Epithelial cell of proximal tubule (primary cell): ENCODE data around the gene TOMM34. TPM values are rescaled to one million over a fixed set of nuclear protein-coding genes. Genes with fewer than 3 reads are reported as not detected.

ENCODE experiments used
- DNase-seq: peaks from one replicate; pipeline ENCODE4 v3.0.0-alpha.2; 2011; ENCODE audit warnings: low read depth
- H3K4me3 ChIP-seq: 2 replicates; pipeline ENCODE4 v1.5.1; 2011; ENCODE audit warnings: low read depth, mild to moderate bottlenecking, low read length
- total RNA-seq: library from RNA; depleted of rRNA; stranded (reverse); fragments of >200 nt; gene quantifications from 2 replicates; pipeline ENCODE4 v1.2.3, GENCODE V29; 2015
- TF ChIP-seq, protein P1 (sequence below): conservative IDR thresholded peaks from 2 replicates; pipeline ENCODE4 v1.5.1; 2012; ENCODE audit warnings: low read depth, mild to moderate bottlenecking, low read length

Gene TOMM34
- total RNA-seq, 1 donor from 2014 or later, result 74.3 TPM

DNA sequence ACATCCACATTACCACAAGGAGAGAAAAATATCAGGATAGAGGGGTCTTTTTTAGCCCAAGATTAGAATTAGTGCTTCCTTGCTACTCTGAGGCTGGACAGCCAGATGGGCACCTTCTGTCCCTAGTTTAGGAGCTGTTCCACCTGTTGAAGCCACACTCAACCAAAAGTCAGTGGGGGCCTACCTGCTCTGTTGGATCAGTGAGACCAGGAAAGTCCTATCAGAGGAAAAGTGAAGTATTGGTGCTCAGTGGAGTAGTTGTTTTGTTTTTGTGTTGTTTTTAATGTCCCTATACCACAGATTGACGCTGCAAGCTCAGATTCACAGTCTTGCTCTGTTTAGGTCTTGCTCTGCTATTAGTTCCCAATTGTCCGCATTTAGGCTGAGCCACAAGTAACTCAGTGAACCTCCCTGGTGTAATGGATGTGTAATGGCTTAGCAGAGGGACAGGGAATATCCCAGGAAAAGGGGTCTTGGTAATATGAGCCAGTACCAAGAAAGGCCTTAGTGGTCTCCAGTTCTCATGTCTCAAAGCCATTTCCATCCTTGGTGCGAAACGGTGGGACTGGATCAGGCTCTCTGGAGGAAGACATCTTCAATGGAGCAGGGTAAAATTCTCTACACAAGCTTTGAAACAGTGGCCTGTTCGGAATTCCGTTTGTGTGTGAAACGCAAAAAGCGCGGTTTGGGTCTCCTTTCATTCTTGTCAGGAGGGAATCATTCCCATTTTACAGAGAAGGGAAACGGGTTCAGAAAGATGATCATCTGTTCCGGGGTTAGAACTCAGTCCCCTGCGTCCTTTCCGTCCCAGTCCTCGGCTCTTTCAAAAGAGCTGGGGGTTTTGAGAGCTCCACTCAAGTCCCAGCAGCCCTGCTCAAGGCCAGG lies 51.0 kb downstream of the TOMM34 start:
- TF ChIP-seq, protein P1, sequence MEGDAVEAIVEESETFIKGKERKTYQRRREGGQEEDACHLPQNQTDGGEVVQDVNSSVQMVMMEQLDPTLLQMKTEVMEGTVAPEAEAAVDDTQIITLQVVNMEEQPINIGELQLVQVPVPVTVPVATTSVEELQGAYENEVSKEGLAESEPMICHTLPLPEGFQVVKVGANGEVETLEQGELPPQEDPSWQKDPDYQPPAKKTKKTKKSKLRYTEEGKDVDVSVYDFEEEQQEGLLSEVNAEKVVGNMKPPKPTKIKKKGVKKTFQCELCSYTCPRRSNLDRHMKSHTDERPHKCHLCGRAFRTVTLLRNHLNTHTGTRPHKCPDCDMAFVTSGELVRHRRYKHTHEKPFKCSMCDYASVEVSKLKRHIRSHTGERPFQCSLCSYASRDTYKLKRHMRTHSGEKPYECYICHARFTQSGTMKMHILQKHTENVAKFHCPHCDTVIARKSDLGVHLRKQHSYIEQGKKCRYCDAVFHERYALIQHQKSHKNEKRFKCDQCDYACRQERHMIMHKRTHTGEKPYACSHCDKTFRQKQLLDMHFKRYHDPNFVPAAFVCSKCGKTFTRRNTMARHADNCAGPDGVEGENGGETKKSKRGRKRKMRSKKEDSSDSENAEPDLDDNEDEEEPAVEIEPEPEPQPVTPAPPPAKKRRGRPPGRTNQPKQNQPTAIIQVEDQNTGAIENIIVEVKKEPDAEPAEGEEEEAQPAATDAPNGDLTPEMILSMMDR, result no peak
- no peak for DNase-seq
- peak overlapping the region; percentile 79 for H3K4me3 ChIP-seq

DNA sequence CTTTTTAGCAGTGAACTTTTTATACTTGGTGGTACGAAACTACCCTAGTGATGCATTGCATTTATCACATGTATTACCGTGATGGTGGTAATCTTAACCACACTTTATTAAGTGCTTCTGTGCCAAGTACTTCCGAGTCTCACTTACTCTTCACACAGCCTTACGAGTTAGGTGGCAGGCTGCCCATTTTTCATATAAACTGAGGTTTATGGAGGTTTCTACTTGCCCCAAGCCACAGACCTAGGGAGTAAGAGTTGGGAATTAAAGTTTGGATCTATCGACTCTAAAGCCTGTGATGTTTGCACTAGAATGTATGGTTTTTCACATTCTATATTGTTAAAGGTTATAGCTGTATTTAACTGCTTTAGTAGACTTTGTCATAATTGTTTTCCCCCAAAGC lies 55.8 kb downstream of the TOMM34 start:
- H3K4me3 ChIP-seq, result no peak overlapping the region
- TF ChIP-seq, protein P1, result no peak
- no peak for DNase-seq

DNA sequence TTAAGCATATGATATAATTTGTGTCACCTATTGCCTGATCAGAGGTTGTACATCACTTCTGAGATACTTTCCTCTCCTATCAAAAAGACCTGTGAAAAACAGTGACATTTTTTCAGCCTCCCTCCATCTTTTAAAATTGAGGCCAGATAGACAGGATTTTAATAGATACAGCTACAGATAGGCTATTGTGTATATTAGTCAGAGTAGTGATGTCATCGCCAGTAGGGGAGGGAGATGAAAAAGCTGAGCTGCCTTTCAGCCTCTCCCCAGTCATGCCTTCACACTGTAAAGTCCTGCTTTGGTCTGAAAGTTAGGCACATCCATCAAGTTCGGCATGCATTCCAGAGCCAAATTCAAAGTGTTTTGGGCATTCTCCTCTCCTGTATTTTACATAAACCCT lies 58.2 kb downstream of the TOMM34 start:
- no peak overlapping the region for H3K4me3 ChIP-seq
- TF ChIP-seq, protein P1, result no peak
- no peak for DNase-seq

DNA sequence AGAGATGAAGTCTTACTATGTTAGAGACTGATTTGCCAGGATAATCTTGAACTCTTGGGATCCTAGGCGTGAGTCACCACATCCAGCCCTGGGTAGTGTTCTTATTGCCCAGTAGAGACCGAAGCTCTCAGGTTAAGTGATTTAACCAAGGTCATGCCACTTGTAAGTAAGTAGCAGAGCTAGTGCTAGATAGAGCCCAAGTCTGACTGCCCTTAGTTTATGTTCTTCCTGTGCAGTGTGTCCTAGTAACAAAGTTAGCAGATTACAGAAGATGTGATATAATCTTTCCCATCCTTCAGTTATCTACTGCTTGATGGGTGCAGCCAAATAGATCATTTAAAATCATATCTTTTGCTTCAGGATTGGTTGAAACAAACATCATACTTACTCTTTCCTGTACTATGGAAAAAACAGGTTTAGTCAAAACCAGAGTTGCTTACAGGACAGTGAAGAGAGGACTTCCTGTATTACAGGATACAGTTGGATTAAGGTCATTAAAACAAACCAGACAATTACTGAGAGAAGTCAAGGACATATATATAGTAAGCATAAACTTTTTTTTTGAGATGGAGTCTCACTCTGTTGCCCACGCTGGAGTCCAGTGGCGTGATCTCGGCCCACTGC lies 59.9 kb downstream of the TOMM34 start:
- DNase-seq, result no peak
- H3K4me3 ChIP-seq, result no peak overlapping the region

DNA sequence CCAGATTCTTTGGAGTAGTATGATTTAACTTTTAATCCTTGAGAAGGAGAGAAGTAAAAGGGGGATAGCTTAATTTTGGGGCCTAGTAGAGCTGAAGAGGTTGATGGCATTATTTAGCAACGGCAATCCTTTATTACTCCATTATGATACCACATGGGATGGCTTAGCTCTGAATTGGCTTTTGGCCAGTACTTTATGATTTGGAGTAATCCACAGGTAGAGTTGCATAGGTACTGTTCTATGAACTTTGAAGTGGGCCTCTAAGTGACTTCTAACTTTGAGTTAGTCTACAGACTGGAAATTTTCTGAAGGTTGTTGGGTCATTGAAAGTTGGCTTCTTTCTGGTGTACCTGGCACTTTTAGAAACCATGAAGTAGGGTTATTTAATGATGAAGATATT lies 63.1 kb downstream of the TOMM34 start:
- H3K4me3 ChIP-seq, result no peak overlapping the region
- TF ChIP-seq, protein P1, result no peak
- DNase-seq, result no peak

More for the DNA sequence above, 59.9 kb downstream of the TOMM34 start:
- TF ChIP-seq, protein P1, result no peak

DNA sequence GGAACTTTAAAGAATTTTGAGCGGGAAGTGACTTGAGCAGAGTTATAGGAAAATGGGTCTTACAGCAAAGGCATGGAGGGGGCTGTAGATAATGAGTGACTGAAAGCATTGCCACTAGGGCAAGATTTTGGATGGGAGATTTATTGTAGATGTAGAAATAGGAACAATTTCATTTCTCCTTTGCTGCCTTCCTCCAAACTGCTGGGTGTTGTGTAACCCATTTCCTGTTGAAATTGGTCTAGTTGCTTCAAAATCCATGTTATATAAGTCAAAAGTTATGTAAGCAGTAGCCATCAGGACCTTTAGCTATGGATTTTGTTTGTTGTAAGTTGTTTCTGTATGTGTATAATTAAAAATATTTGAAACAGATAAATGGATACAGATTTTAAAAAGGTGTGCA lies 63.6 kb downstream of the TOMM34 start:
- TF ChIP-seq, protein P1, result no peak
- no peak overlapping the region for H3K4me3 ChIP-seq
- DNase-seq, result no peak
